ENCODE measurements around the gene CDYL2.

The CDYL2 gene

GRCh38 chr16:80610481-80611156 is 193.8 kb downstream of the CDYL2 start:
- H3K4me3 ChIP-seq (ENCODE audit: low read length) = no peak overlapping the region
- H3K36me3 ChIP-seq (ENCODE audit: control insufficient read depth, insufficient read depth, low read length) = no peaks in the 10 kb centered on the region
- H3K27me3 ChIP-seq (ENCODE audit: control insufficient read depth, insufficient read depth, low read length) = no peaks in the 10 kb centered on the region
- peaks cover 4% of the 10 kb centered on the region for H3K4me1 ChIP-seq (ENCODE audit: control insufficient read depth, insufficient read depth, low read length)
- no peaks in the 10 kb centered on the region for H3K9me3 ChIP-seq (ENCODE audit: control insufficient read depth, low read length)
- H3K9ac ChIP-seq (ENCODE audit: low read length) = no peak overlapping the region

- H3K4me1 ChIP-seq (ENCODE audit: control insufficient read depth, insufficient read depth, low read length) = no peaks in the 10 kb centered on the region
- H3K9ac ChIP-seq (ENCODE audit: low read length) = no peak overlapping the region
- no peaks in the 10 kb centered on the region for H3K36me3 ChIP-seq (ENCODE audit: control insufficient read depth, insufficient read depth, low read length)
- H3K9me3 ChIP-seq (ENCODE audit: control insufficient read depth, low read length) = no peaks in the 10 kb centered on the region
- H3K27me3 ChIP-seq (ENCODE audit: control insufficient read depth, insufficient read depth, low read length) = no peaks in the 10 kb centered on the region
- H3K4me3 ChIP-seq (ENCODE audit: low read length) = no peak overlapping the region
Observed at GRCh38 chr16:80608946-80609345, 195.5 kb downstream of the CDYL2 start.

GRCh38 chr16:80607204-80607603 is 197.2 kb downstream of the CDYL2 start:
- H3K4me3 ChIP-seq (ENCODE audit: low read length) = no peak overlapping the region
- H3K9me3 ChIP-seq (ENCODE audit: control insufficient read depth, low read length) = no peaks in the 10 kb centered on the region
- H3K27me3 ChIP-seq (ENCODE audit: control insufficient read depth, insufficient read depth, low read length) = no peaks in the 10 kb centered on the region

GRCh38 chr16:80606221-80606766 is 198.1 kb downstream of the CDYL2 start:
- Histone ChIP-seq H3K9ac (ENCODE audit: low read length) (no peak overlapping the region), H3K36me3 (ENCODE audit: control insufficient read depth, insufficient read depth, low read length) (no peaks in the 10 kb centered on the region), H3K4me3 (ENCODE audit: low read length) (no peak overlapping the region), H3K4me1 (ENCODE audit: control insufficient read depth, insufficient read depth, low read length) (no peaks in the 10 kb centered on the region), H3K9me3 (ENCODE audit: control insufficient read depth, low read length) (no peaks in the 10 kb centered on the region), H3K27me3 (ENCODE audit: control insufficient read depth, insufficient read depth, low read length) (no peaks in the 10 kb centered on the region)

More at GRCh38 chr16:80607204-80607603, 197.2 kb downstream of the CDYL2 start:
- no peak overlapping the region for H3K9ac ChIP-seq (ENCODE audit: low read length)
- H3K36me3 ChIP-seq (ENCODE audit: control insufficient read depth, insufficient read depth, low read length) = no peaks in the 10 kb centered on the region
- no peaks in the 10 kb centered on the region for H3K4me1 ChIP-seq (ENCODE audit: control insufficient read depth, insufficient read depth, low read length)

GRCh38 chr16:80604600-80605355 is 199.6 kb downstream of the CDYL2 start:
- no peak overlapping the region for H3K4me3 ChIP-seq (ENCODE audit: low read length)
- H3K9me3 ChIP-seq (ENCODE audit: control insufficient read depth, low read length) = no peaks in the 10 kb centered on the region
- H3K27me3 ChIP-seq (ENCODE audit: control insufficient read depth, insufficient read depth, low read length) = no peaks in the 10 kb centered on the region
- H3K36me3 ChIP-seq (ENCODE audit: control insufficient read depth, insufficient read depth, low read length) = no peaks in the 10 kb centered on the region
- H3K9ac ChIP-seq (ENCODE audit: low read length) = no peak overlapping the region
- no peaks in the 10 kb centered on the region for H3K4me1 ChIP-seq (ENCODE audit: control insufficient read depth, insufficient read depth, low read length)

- Histone ChIP-seq H3K27me3 (ENCODE audit: control insufficient read depth, insufficient read depth, low read length) (no peaks in the 10 kb centered on the region), H3K9me3 (ENCODE audit: control insufficient read depth, low read length) (no peaks in the 10 kb centered on the region), H3K4me3 (ENCODE audit: low read length) (no peak overlapping the region), H3K9ac (ENCODE audit: low read length) (no peak overlapping the region), H3K4me1 (ENCODE audit: control insufficient read depth, insufficient read depth, low read length) (no peaks in the 10 kb centered on the region), H3K36me3 (ENCODE audit: control insufficient read depth, insufficient read depth, low read length) (no peaks in the 10 kb centered on the region)
Observed at GRCh38 chr16:80602894-80603293, 201.5 kb downstream of the CDYL2 start.

GRCh38 chr16:80601182-80601581 is 203.2 kb downstream of the CDYL2 start:
- Histone ChIP-seq H3K27me3 (ENCODE audit: control insufficient read depth, insufficient read depth, low read length) (no peaks in the 10 kb centered on the region), H3K4me1 (ENCODE audit: control insufficient read depth, insufficient read depth, low read length) (no peaks in the 10 kb centered on the region), H3K36me3 (ENCODE audit: control insufficient read depth, insufficient read depth, low read length) (no peaks in the 10 kb centered on the region), H3K4me3 (ENCODE audit: low read length) (no peak overlapping the region), H3K9me3 (ENCODE audit: control insufficient read depth, low read length) (no peaks in the 10 kb centered on the region), H3K9ac (ENCODE audit: low read length) (no peak overlapping the region)

- no peaks in the 10 kb centered on the region for H3K36me3 ChIP-seq (ENCODE audit: control insufficient read depth, insufficient read depth, low read length)
- no peaks in the 10 kb centered on the region for H3K9me3 ChIP-seq (ENCODE audit: control insufficient read depth, low read length)
- H3K27me3 ChIP-seq (ENCODE audit: control insufficient read depth, insufficient read depth, low read length) = no peaks in the 10 kb centered on the region
- no peak overlapping the region for H3K4me3 ChIP-seq (ENCODE audit: low read length)
- H3K9ac ChIP-seq (ENCODE audit: low read length) = no peak overlapping the region
- no peaks in the 10 kb centered on the region for H3K4me1 ChIP-seq (ENCODE audit: control insufficient read depth, insufficient read depth, low read length)
Observed at GRCh38 chr16:80599466-80599865, 204.9 kb downstream of the CDYL2 start.

GRCh38 chr16:80596507-80597207 is 207.7 kb downstream of the CDYL2 start:
- Histone ChIP-seq H3K4me3 (ENCODE audit: low read length) (no peak overlapping the region), H3K4me1 (ENCODE audit: control insufficient read depth, insufficient read depth, low read length) (no peaks in the 10 kb centered on the region), H3K9ac (ENCODE audit: low read length) (no peak overlapping the region), H3K36me3 (ENCODE audit: control insufficient read depth, insufficient read depth, low read length) (no peaks in the 10 kb centered on the region), H3K9me3 (ENCODE audit: control insufficient read depth, low read length) (no peaks in the 10 kb centered on the region), H3K27me3 (ENCODE audit: control insufficient read depth, insufficient read depth, low read length) (no peaks in the 10 kb centered on the region)

- Histone ChIP-seq H3K27me3 (ENCODE audit: control insufficient read depth, insufficient read depth, low read length) (no peaks in the 10 kb centered on the region), H3K9me3 (ENCODE audit: control insufficient read depth, low read length) (no peaks in the 10 kb centered on the region), H3K4me1 (ENCODE audit: control insufficient read depth, insufficient read depth, low read length) (no peaks in the 10 kb centered on the region), H3K9ac (ENCODE audit: low read length) (no peak overlapping the region), H3K4me3 (ENCODE audit: low read length) (no peak overlapping the region), H3K36me3 (ENCODE audit: control insufficient read depth, insufficient read depth, low read length) (no peaks in the 10 kb centered on the region)
Observed at GRCh38 chr16:80594756-80595155, 209.6 kb downstream of the CDYL2 start.

- H3K9ac ChIP-seq (ENCODE audit: low read length) = no peak overlapping the region
- H3K27me3 ChIP-seq (ENCODE audit: control insufficient read depth, insufficient read depth, low read length) = no peaks in the 10 kb centered on the region
- no peaks in the 10 kb centered on the region for H3K9me3 ChIP-seq (ENCODE audit: control insufficient read depth, low read length)
- no peaks in the 10 kb centered on the region for H3K36me3 ChIP-seq (ENCODE audit: control insufficient read depth, insufficient read depth, low read length)
- no peak overlapping the region for H3K4me3 ChIP-seq (ENCODE audit: low read length)
- H3K4me1 ChIP-seq (ENCODE audit: control insufficient read depth, insufficient read depth, low read length) = no peaks in the 10 kb centered on the region
Observed at GRCh38 chr16:80592273-80592672, 212.1 kb downstream of the CDYL2 start.
